NCI-H345 (cell line): ENCODE measurements around the gene RAB11FIP3.

Experiments
- DNase-seq: peaks from one replicate; lab custom pipeline; 2025; lab: John Stamatoyannopoulos, UW

The RAB11FIP3 gene

DNA sequence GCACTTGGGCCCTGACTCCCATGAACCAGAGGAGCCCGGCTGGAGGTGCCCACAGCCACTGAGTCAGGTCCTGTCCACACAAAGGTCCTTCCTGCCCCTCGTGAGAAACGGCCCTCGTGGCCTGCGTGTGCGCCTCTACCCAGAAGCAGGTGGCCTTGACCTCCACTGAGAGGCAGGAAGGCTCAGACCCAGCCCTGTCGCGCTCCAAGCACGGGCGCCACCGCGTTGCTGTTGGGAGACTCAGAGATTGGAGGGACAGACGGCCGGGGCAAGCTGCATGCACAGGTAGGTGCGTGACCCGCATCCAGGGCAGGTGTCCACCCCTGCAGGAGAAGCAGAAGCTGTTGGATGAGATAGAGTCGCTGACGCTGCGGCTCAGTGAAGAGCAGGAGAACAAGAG, 94.0 kb downstream of the RAB11FIP3 start:
- no peak for DNase-seq

DNA sequence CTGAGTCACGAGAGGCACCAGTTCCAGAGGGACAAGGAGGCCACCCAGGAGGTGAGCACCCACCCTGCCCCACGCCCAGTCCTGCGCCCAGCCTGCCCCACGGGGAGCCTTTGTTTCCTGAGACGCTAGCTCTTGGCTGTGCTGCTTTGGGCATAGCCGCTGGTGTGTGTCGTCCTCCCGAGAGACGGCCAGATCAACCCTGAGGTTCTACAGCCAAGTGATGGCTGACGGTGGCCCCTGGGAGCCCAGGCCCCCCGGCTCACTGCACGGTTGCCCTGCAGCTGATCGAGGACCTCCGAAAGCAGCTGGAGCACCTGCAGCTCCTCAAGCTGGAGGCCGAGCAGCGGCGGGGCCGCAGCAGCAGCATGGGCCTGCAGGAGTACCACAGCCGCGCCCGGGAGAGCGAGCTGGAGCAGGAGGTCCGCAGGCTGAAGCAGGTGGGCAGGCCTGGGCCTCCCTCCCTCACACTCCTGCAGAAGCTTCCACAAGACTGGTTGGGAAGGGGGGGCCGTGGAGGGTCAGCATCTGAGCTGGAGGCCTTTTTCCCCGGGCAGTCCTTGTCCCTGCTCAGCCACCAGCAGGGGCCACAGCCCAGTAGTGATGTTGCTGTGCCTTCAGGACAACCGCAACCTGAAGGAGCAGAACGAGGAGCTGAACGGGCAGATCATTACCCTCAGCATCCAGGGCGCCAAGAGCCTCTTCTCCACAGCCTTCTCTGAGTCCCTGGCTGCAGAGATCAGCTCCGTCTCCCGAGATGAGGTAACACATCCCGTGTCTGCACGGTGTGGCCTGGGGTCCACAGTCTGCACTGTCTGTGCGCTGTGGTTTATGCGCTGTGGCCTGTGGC, 94.6 kb downstream of the RAB11FIP3 start:
- no peak for DNase-seq

DNA sequence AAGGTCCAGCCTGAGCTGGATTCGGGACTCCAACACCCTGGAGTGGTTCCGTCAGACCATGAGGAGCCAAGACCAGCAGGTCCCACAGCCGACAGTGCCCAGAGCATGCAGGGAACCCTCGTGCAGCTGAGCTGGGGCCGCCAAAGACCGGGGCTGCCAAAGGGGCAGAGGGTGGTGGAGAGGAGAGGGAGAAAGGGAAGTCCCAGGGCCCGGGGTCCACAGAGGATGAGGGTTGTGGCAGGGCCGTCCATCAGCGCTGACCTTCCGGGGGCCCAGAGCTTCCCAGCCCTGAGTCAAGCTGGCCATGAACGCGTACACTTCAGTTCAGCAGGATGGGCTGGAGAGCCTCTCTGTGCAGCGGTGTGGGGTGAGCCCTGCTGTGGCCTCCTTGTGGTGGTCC, 95.4 kb downstream of the RAB11FIP3 start:
- DNase-seq: no peak

DNA sequence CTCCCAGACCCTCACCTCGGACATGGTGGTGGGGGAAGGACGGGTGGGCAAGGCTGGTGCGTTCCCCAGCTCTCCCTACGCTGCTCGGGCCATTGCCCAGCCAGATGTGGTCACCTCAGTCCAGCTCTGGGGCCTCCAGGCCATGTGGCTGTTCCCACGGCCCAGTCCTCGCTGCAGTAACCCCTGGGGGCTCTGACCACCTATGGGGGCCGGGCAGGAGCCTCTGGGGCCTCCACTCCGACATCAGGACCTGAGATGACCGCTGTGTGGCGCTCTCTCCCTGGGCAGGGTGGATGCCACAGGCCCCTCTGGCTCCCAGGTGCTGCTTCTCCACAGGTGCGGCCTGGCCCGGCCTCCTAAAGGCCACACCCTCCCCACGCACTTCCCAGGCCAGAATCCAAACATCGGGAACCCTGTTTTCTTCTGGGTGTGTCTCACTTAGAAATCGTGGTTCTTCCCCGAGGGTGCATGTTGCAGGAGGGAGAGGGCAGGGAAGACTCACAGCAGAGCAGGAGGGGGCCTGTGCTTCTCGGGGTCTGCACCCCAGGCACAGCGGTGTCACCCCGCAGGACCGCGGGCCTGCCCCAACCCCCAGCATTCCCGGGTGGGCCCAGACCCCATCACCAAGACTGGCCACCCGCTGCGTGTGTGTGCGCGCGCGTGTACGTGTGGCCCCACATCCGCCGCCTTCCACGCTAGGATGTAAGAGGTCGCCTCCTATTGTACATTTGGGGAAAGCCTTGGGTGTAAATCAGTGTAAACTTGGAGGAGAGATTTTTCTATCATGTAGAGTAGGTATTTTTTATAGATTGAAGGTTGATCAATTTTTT, 96.1 kb downstream of the RAB11FIP3 start:
- no peak for DNase-seq

DNA sequence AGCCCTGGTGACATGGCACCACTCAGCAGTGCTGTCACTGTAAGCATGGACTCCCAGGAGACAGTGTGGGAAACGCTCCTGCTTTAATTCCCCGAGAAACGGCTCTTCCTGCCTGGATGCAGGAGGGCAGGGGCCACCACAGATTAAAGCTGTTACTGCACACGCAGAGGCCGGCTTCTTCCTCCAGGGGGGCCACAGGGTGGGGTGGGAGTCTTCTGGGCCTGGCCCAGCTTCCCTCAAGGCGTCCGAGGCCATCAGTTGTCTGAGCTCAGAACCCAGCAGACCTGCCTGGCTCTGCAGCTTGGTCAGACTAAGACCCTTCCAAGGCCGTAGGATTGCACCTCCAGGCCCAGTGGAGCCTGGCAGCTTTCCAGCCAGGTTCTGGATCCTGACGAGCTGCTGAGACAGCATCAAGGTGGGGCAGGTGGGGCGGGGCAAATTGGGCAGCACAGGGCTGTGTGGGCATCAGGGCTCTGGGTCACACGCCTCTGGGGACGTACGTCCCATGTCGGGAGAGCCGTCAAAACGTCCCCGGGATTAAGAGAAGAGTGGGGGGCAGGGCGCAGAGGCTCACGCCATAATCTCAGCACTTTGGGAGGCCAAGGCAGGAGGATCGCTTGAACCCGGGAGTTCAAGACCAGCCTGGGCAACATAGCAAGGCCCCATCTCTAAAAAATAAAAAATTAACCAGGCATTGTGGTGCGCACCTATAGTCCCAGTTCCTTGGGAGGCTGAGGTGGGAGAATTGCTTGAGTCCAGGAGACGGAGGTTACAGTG, 97.1 kb downstream of the RAB11FIP3 start:
- DNase-seq: no peak

DNA sequence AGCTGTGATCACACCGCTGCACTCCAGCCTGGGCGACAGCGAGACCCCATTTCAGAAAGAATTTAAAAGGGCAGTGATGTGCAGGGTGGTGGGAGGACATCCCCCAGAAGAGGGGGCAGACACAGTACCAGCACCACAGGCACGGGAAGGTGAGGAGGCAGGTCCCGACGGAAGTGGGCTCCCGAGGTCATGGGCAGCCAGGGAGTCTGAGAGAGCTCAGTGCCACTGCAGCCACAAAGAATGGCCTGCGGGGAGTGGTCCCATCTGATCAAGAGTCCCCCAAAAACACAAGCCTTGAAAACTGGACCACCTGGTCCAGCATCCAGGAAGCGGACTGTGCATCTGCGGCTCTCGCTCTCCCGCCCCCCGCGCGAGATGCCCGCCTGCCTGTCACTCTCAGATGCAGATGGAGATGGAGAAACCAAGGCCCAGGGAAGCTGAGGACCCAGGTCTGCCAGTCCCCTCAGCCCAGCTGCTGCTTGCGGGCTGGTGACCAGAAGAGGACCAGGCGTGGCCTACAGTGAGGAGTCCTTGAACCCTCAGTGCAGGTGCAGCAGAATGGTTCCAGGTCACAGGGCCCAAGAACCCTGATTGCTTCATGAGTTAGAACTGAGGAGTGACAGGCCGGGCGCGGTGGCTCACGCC, 97.8 kb downstream of the RAB11FIP3 start:
- DNase-seq: no peak

- DNase-seq: no peak
Observed at GRCh38 chr16:524274-525040, 99.0 kb downstream of the RAB11FIP3 start.

GRCh38 chr16:525123-525519, 99.7 kb downstream of the RAB11FIP3 start:
- no peak for DNase-seq

GRCh38 chr16:525520-526180, 100.2 kb downstream of the RAB11FIP3 start:
- DNase-seq: no peak

GRCh38 chr16:526181-527014, 100.9 kb downstream of the RAB11FIP3 start:
- DNase-seq: peak; percentile 26

DNA sequence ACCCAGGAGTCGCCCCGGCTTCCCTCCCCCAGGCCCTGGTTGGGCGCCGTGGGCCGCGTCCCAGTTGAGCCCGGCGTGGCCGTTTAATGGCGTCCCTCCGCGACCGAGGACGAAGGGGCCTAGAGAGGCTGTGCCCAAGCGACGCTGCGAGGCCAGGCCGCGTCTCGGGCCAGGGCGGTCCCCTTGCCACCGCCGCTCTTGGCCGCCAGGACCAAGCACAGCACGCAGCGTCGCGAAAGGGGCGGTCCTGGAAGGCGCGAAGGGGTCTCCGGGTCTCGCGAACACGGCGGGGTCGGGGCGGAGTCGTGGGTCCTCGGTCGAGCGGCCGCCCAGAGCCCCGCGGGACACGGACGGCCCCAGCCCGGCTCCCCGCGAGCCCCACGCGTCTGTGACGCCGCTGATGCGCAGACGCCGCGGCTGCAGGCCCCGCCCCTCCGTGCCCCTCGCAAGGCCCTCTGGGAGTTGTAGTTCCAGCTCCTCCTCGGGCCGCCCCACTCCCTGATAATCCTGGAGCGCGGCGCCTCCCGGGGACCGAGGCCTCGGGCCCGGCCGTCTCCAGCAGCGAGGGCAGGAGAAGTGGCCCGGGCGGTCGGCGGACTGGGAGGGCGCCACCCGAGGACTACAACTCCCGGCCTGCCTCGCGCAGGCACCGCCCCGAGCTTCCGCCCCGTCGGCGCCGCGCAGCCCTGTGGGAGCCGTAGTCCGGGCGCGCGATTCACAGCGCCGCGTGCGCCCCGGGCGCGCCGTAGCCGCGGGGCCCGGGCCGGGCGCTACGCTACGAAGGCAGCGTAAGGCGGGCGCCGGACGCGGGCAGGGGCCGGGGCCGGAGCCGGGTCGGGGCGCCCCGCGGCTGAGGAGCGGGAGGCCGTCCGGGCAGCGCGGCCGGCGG, 101.8 kb downstream of the RAB11FIP3 start, which contains the start of gene CAPN15:
TSS of gene CAPN15 (plus strand) at position 698 of the 889 bp plus-strand sequence. CDS start 19,127 bp downstream, outside the sequence.
- peak; percentile 93 for DNase-seq

DNA sequence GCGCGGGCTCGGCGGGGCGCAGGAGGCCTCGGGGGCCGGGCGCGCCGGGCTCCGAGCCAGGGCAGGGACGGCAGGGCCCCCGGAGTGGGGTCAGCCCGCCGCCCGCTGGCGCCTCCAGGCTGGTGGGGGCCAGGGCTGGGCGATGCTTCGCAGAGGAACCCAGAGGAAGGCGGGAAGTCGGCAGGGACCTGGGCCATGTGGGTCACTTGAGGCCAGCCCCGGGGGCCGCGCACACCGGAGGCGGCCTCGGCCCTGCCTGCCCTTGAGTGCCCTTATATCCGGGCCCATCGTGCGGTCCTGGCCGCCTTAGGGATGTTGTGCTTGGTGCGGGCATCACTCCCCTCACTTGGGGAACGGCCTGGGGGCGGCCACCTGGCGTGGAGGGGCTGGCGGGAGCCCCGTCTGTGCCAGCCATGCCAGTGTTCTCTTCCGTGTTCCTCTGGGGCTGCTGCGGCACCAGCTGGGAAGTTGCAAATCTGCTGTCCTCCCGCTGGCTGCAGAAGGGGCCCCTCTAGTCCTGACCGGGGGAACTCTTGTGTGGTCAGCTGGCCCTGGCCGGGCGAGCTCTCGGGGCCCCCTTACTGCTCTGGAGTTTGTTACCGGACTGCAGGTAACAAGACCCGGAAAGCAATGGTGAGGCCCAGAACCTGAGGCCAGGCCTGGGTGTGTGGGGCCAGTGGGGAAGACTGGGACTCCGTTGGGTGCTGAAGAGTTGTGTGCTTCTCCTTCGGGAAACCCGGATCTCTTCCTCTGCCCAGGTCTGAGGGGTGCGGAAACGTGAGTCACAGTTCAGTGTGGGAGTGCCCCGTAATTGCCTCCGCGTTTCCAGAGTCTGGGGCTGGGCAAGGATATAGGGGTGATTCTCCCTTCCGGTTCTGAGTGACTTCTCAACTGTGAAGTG, 102.9 kb downstream of the RAB11FIP3 start:
- DNase-seq: peak; percentile 23

- no peak for DNase-seq
Observed at GRCh38 chr16:529012-529575, 103.6 kb downstream of the RAB11FIP3 start.

GRCh38 chr16:530111-530817, 104.8 kb downstream of the RAB11FIP3 start:
- no peak for DNase-seq

- DNase-seq: no peak
Observed at GRCh38 chr16:531494-532125, 106.2 kb downstream of the RAB11FIP3 start.
